ENCODE data around the gene IZUMO1.
A peak's percentile ranks its signal among the peaks of the same experiment; 100 is the strongest.

Gene IZUMO1

DNA sequence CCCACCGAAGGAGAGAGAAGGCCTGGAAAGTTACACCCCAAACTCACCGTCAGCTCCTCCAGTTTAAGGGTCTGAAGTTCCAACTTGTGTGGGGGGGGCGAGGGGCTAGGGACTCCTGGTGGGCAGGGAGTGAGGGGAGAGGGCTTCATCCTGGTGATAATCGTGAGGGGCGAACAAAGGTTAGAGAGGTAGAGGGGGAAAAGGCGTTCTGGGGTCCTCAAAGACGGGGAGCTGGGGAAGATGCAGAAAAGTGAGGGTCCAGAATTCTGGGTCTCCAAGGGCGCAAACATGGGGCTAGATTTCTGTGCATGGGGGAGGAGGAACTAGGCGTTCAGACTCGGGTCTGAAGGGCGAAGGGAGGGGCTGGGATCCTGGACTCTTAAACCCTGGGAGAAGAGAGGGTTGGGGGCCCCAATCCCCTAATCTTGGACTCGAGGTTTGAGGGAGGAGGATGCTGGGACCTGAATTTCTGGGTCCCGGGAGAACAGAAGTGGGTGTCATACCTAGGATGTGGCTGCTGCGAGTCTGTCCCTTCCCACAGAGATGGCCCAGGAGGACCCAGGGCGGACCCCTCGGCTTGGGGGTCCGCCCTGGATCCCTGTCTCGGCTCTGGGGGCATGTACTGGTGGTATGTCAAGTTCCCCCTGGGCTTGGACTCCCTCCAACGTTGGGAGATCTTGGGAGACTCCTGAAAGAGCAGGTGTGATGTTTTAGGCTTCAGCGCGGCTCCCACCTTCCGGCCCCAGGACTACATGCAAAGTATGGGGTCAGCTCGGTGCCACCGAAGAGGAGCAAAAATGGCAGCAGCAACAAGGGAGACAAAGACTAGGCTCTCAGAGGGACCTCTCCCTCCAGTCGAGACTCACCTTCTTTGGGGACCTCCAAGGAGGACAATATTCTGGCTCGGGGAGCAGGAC is 31.7 kb downstream of the IZUMO1 start:
- Histone ChIP-seq H3K9me3 (ENCODE audit: control insufficient read depth, low read length) (peaks cover 3% of the 10 kb centered on the region), H3K36me3 (ENCODE audit: control insufficient read depth in 1 of 2, insufficient read depth in 2 of 2, low read depth in 1 of 2, low read length in 2 of 2) (no peaks in the 10 kb centered on the region), H4K8ac (ENCODE audit: low read length) (peak overlapping the region; percentile 94), H3K23ac (ENCODE audit: low read length in 2 of 2) (peak overlapping the region in 1 of 2 experiments; percentile 52), H3K4me2 (ENCODE audit: low read length, poor library complexity, severe bottlenecking) (peak overlapping the region; percentile 92), H2BK12ac (ENCODE audit: low read length in 2 of 2) (peak overlapping the region; percentile 31 to 72), H2AK5ac (ENCODE audit: low read length, severe bottlenecking) (peak overlapping the region; percentile 43), H3K79me1 (replicated peaks; ENCODE audit: low read length, poor library complexity, severe bottlenecking) (peaks cover 18% of the 10 kb centered on the region), H3K18ac (ENCODE audit: low read depth in 1 of 2, low read length in 2 of 2) (peak overlapping the region; percentile 62 to 97), H3K27me3 (ENCODE audit: control insufficient read depth in 1 of 2, insufficient read depth in 1 of 2, low read length in 2 of 2) (no peaks in the 10 kb centered on the region), H3K9ac (ENCODE audit: low read length) (peak overlapping the region; percentile 90), H3K14ac (ENCODE audit: low read length in 2 of 2) (peak overlapping the region in 1 of 2 experiments; percentile 30), H3K4me3 (ENCODE audit: insufficient read depth in 1 of 2, low read depth in 1 of 2, low read length in 2 of 2) (peak overlapping the region; percentile 31 to 82), H3K27ac (ENCODE audit: low read length, poor library complexity, severe bottlenecking) (peak overlapping the region; percentile 75), H3K4ac (ENCODE audit: low read depth in 1 of 2, low read length in 2 of 2) (peak overlapping the region; percentile 32 to 92), H2AFZ (ENCODE audit: low read depth, low read length) (no peak overlapping the region), H2BK120ac (ENCODE audit: low read depth, low read length) (peak overlapping the region; percentile 82), H3K4me1 (ENCODE audit: control insufficient read depth, insufficient read depth, low read depth, low read length) (peaks cover 25% of the 10 kb centered on the region), H2BK5ac (ENCODE audit: low read depth, low read length, poor library complexity, severe bottlenecking) (peak overlapping the region; percentile 83), H2BK15ac (ENCODE audit: low read depth, poor library complexity, severe bottlenecking) (no peak overlapping the region), H4K91ac (ENCODE audit: low read length) (peak overlapping the region; percentile 95)
- DNase-seq: no peak
- WGBS: 78% methylated on average over 26 of the region's 26 CpGs

- peaks cover 18% of the 10 kb centered on the region for H3K79me1 ChIP-seq (replicated peaks; ENCODE audit: low read length, poor library complexity, severe bottlenecking)
- H3K9ac ChIP-seq (ENCODE audit: low read length): peak overlapping the region; percentile 90
- H4K8ac ChIP-seq (ENCODE audit: low read length): peak overlapping the region; percentile 94
- H3K23ac ChIP-seq (ENCODE audit: low read length in 2 of 2): no peak overlapping the region
- H3K36me3 ChIP-seq (ENCODE audit: control insufficient read depth in 1 of 2, insufficient read depth in 2 of 2, low read depth in 1 of 2, low read length in 2 of 2): no peaks in the 10 kb centered on the region
- H2AK5ac ChIP-seq (ENCODE audit: low read length, severe bottlenecking): peak overlapping the region; percentile 43
- H3K4me2 ChIP-seq (ENCODE audit: low read length, poor library complexity, severe bottlenecking): peak overlapping the region; percentile 92
- H2BK12ac ChIP-seq (ENCODE audit: low read length in 2 of 2): peak overlapping the region; percentile 8 to 72
- H2AFZ ChIP-seq (ENCODE audit: low read depth, low read length): peak overlapping the region; percentile 92
- peak overlapping the region; percentile 11 for H4K91ac ChIP-seq (ENCODE audit: low read length)
- peak; percentile 100 for DNase-seq
- H3K18ac ChIP-seq (ENCODE audit: low read depth in 1 of 2, low read length in 2 of 2): peak overlapping the region; percentile 81 to 97
- H2BK120ac ChIP-seq (ENCODE audit: low read depth, low read length): peak overlapping the region; percentile 82
- peak overlapping the region; percentile 32 to 92 for H3K4ac ChIP-seq (ENCODE audit: low read depth in 1 of 2, low read length in 2 of 2)
- no peaks in the 10 kb centered on the region for H3K27me3 ChIP-seq (ENCODE audit: control insufficient read depth in 1 of 2, insufficient read depth in 1 of 2, low read length in 2 of 2)
- H3K9me3 ChIP-seq (ENCODE audit: control insufficient read depth, low read length): peaks cover 3% of the 10 kb centered on the region
- H3K27ac ChIP-seq (ENCODE audit: low read length, poor library complexity, severe bottlenecking): peak overlapping the region; percentile 75
- H2BK15ac ChIP-seq (ENCODE audit: low read depth, poor library complexity, severe bottlenecking): peak overlapping the region; percentile 46
- peak overlapping the region; percentile 76 to 84 for H3K4me3 ChIP-seq (ENCODE audit: insufficient read depth in 1 of 2, low read depth in 1 of 2, low read length in 2 of 2)
- under 1% methylated on average over 65 of the region's 67 CpGs for WGBS
- H2BK5ac ChIP-seq (ENCODE audit: low read depth, low read length, poor library complexity, severe bottlenecking): peak overlapping the region; percentile 83
- peak overlapping the region in 1 of 2 experiments; percentile 30 for H3K14ac ChIP-seq (ENCODE audit: low read length in 2 of 2)
- H3K4me1 ChIP-seq (ENCODE audit: control insufficient read depth, insufficient read depth, low read depth, low read length): peaks cover 25% of the 10 kb centered on the region
Measured at GRCh38 chr19:48713864-48714755, 32.6 kb downstream of the IZUMO1 start.

- H3K18ac ChIP-seq (ENCODE audit: low read depth in 1 of 2, low read length in 2 of 2): peak overlapping the region; percentile 41 to 81
- H2BK12ac ChIP-seq (ENCODE audit: low read length in 2 of 2): peak overlapping the region; percentile 8 to 28
- peak overlapping the region; percentile 81 for H3K4me2 ChIP-seq (ENCODE audit: low read length, poor library complexity, severe bottlenecking)
- peak overlapping the region; percentile 76 to 84 for H3K4me3 ChIP-seq (ENCODE audit: insufficient read depth in 1 of 2, low read depth in 1 of 2, low read length in 2 of 2)
- no peak overlapping the region for H3K27ac ChIP-seq (ENCODE audit: low read length, poor library complexity, severe bottlenecking)
- no peaks in the 10 kb centered on the region for H3K27me3 ChIP-seq (ENCODE audit: control insufficient read depth in 1 of 2, insufficient read depth in 1 of 2, low read length in 2 of 2)
- H3K23ac ChIP-seq (ENCODE audit: low read length in 2 of 2): no peak overlapping the region
- peak overlapping the region; percentile 76 for H3K9ac ChIP-seq (ENCODE audit: low read length)
- peak overlapping the region; percentile 11 for H4K91ac ChIP-seq (ENCODE audit: low read length)
- H3K14ac ChIP-seq (ENCODE audit: low read length in 2 of 2): no peak overlapping the region
- peaks cover 3% of the 10 kb centered on the region for H3K9me3 ChIP-seq (ENCODE audit: control insufficient read depth, low read length)
- no peak overlapping the region for H2BK5ac ChIP-seq (ENCODE audit: low read depth, low read length, poor library complexity, severe bottlenecking)
- no peaks in the 10 kb centered on the region for H3K36me3 ChIP-seq (ENCODE audit: control insufficient read depth in 1 of 2, insufficient read depth in 2 of 2, low read depth in 1 of 2, low read length in 2 of 2)
- peaks cover 18% of the 10 kb centered on the region for H3K79me1 ChIP-seq (replicated peaks; ENCODE audit: low read length, poor library complexity, severe bottlenecking)
- H3K4me1 ChIP-seq (ENCODE audit: control insufficient read depth, insufficient read depth, low read depth, low read length): peaks cover 31% of the 10 kb centered on the region
- 7% methylated on average over 16 of the region's 25 CpGs for WGBS
- peak overlapping the region; percentile 52 for H2BK15ac ChIP-seq (ENCODE audit: low read depth, poor library complexity, severe bottlenecking)
- no peak overlapping the region for H2BK120ac ChIP-seq (ENCODE audit: low read depth, low read length)
- DNase-seq: peak; percentile 68
- peak overlapping the region; percentile 92 for H2AFZ ChIP-seq (ENCODE audit: low read depth, low read length)
- no peak overlapping the region for H2AK5ac ChIP-seq (ENCODE audit: low read length, severe bottlenecking)
- peak overlapping the region; percentile 77 for H4K8ac ChIP-seq (ENCODE audit: low read length)
- peak overlapping the region; percentile 6 to 30 for H3K4ac ChIP-seq (ENCODE audit: low read depth in 1 of 2, low read length in 2 of 2)
Measured at GRCh38 chr19:48713041-48713863, 33.5 kb downstream of the IZUMO1 start.

Measured in mesenchymal stem cell (in vitro differentiated cells and primary cell).